ENCODE data around the gene CNN2. TPM values are rescaled to one million over a fixed set of nuclear protein-coding genes. Genes with fewer than 3 reads are reported as not detected.

The CNN2 gene
- total and polyA plus RNA-seq, 2 donors (not counting 1 experiment from before 2014, with no cell fraction given) = 198 to 301 TPM

DNA sequence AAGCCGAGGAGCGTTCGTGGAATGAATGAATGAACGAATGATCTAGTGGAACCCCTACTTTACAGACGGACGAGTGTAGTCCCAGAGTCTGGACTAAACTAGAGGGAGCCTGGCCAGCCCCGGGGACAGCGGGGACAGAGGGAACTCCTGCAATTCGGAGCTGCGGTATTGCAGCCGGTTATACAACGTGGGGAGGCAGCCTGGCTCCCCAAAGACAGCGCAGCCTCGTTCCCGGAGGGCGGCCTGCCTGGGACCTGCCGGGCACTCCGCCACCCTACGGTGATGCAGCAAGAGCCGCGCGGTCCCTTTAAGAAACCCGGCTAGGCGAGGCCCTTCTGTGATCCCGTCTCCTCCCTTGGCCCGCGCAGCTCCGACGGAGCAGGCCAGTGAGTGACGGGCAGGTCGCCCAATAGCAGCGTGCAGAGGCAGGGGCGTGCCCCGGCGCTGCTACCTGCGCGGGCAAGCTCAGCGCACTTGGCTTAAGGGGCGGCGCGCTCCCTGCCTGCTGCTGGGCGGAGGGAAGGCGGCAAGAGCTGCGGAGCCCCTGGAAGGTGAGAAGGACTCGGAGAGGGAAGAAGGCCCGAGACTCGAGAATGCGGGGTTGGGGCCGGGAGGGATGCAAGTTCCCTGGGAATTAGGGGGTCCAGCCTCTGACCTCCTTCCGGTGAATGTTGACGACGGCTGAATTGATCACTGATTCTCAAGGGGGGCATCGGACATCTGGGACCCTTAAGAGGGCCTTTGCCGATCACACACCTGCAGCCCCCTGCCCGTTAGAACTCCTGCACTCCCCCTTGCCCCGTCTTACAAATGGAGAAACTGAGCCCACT lies 13.5 kb downstream of the CNN2 start, which contains the start of gene ABCA7:
ABCA7 (plus strand) TSS at position 462 of the 830 bp plus-strand sequence. CDS start 1,255 bp downstream, outside the sequence.
- ATAC-seq (ENCODE audit: low read depth) (peak; percentile 78), DNase-seq (peak; percentile 98)
- peak within 1 kb of the TSS; percentile 92 for H3K4me2 ChIP-seq (replicated peaks; ENCODE audit: low read depth, low read length, poor library complexity, severe bottlenecking)
- peaks cover 39 to 66% of the 10 kb centered on the region in 2 donors for H3K4me1 ChIP-seq (ENCODE audit: control insufficient read depth in 2 of 2, insufficient read depth in 2 of 2, low read length in 2 of 2)
- POLR2A ChIA-PET = interaction anchor here (0.5 to 6.8 kb wide), 18 partner anchors 12 to 986 kb away, joined by 3 to 91 read pairs (median 6); partner anchors contain the start of genes ARHGAP45, CNN2, GPX4 and RNU6-2
- CTCF ChIA-PET = interaction anchor here (1.1 to 4.5 kb wide), 8 partner anchors 12 to 205 kb away, joined by 3 to 35 read pairs (median 6); partner anchors contain the start of genes ARHGAP45, CNN2, RNU6-2 and WDR18
- TF ChIP-seq, protein P1, sequence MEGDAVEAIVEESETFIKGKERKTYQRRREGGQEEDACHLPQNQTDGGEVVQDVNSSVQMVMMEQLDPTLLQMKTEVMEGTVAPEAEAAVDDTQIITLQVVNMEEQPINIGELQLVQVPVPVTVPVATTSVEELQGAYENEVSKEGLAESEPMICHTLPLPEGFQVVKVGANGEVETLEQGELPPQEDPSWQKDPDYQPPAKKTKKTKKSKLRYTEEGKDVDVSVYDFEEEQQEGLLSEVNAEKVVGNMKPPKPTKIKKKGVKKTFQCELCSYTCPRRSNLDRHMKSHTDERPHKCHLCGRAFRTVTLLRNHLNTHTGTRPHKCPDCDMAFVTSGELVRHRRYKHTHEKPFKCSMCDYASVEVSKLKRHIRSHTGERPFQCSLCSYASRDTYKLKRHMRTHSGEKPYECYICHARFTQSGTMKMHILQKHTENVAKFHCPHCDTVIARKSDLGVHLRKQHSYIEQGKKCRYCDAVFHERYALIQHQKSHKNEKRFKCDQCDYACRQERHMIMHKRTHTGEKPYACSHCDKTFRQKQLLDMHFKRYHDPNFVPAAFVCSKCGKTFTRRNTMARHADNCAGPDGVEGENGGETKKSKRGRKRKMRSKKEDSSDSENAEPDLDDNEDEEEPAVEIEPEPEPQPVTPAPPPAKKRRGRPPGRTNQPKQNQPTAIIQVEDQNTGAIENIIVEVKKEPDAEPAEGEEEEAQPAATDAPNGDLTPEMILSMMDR (IDR thresholded peaks at IDR 0.05) = no peak
- no peak for TF ChIP-seq EZH2 (IDR thresholded peaks at IDR 0.05; ENCODE audit: borderline replicate concordance, insufficient read depth, low read depth, low read length, poor library complexity, severe bottlenecking)
- peaks cover 0 to 49% of the 10 kb centered on the region in 2 experiments for H3K36me3 ChIP-seq (replicated peaks in 1 of 2; ENCODE audit: control extremely low read depth in 1 of 2, control insufficient read depth in 1 of 2, extremely low read depth in 1 of 2, insufficient read depth in 2 of 2, low read length in 1 of 2)
- WGBS (ENCODE audit: insufficient coverage) = 1% methylated on average over 52 of the region's 56 CpGs
- Mint-ChIP-seq H3K4me3 (peak within 1 kb of the TSS; percentile 97), H3K9me3 (ENCODE audit: insufficient read depth) (no peaks in the 10 kb centered on the region), H3K27me3 (no peaks in the 10 kb centered on the region), H3K27ac (peak within 1 kb of the TSS; percentile 99), H3K4me1 (peaks cover 51% of the 10 kb centered on the region)
- peaks cover 0 to 2% (median 0%) of the 10 kb centered on the region in 3 donors for H3K9me3 ChIP-seq (ENCODE audit: control extremely low read depth in 1 of 3, control insufficient read depth in 2 of 3, insufficient read depth in 1 of 3, low read length in 2 of 3)
- no peaks in the 10 kb centered on the region for H3K27me3 ChIP-seq (replicated peaks in 1 of 4; ENCODE audit: control extremely low read depth in 1 of 4, control insufficient read depth in 3 of 4, insufficient read depth in 4 of 4, low read length in 3 of 4)
- H3K4me3 ChIP-seq (ENCODE audit: control extremely low read depth in 1 of 5, extremely low read depth in 1 of 5, insufficient read depth in 1 of 5, low read depth in 2 of 5, low read length in 4 of 5) = peak within 1 kb of the TSS; percentile 69 to 90 (median 75)
- peak within 1 kb of the TSS; percentile 60 for H2AFZ ChIP-seq (ENCODE audit: insufficient read depth, low read depth, low read length, poor library complexity, severe bottlenecking)
- peaks cover 60% of the 10 kb centered on the region for H4K20me1 ChIP-seq (ENCODE audit: control insufficient read depth, insufficient read depth, low read length, poor library complexity, severe bottlenecking)
- H3K27ac ChIP-seq (ENCODE audit: low read length in 2 of 2) = peak within 1 kb of the TSS; percentile 81 to 92
- H3K79me2 ChIP-seq (ENCODE audit: control insufficient read depth, insufficient read depth, low read length) = peaks cover 43% of the 10 kb centered on the region
- intact Hi-C loops (cut with micrococcal nuclease) = loop anchor here (1.0 to 2.0 kb wide), 5 partner anchors 19 to 63 kb away; partner anchors contain the start of genes GPX4, POLR2E, RNU6-2 and TMEM259
- H3K9ac ChIP-seq (ENCODE audit: low read length) = peak within 1 kb of the TSS; percentile 85

Data from B cell (primary cell).